ENCODE results near the gene HOXB5.
A peak's percentile ranks its signal among the peaks of the same experiment; 100 is the strongest.

The HOXB5 gene

GRCh38 chr17:48601539-48602425, 8.2 kb upstream of the HOXB5 start:
- no peak for DNase-seq (ENCODE audit: low read depth in 2 of 2)

GRCh38 chr17:48601207-48601538, 7.6 kb upstream of the HOXB5 start:
- DNase-seq (ENCODE audit: low read depth in 2 of 2) = no peak

DNA sequence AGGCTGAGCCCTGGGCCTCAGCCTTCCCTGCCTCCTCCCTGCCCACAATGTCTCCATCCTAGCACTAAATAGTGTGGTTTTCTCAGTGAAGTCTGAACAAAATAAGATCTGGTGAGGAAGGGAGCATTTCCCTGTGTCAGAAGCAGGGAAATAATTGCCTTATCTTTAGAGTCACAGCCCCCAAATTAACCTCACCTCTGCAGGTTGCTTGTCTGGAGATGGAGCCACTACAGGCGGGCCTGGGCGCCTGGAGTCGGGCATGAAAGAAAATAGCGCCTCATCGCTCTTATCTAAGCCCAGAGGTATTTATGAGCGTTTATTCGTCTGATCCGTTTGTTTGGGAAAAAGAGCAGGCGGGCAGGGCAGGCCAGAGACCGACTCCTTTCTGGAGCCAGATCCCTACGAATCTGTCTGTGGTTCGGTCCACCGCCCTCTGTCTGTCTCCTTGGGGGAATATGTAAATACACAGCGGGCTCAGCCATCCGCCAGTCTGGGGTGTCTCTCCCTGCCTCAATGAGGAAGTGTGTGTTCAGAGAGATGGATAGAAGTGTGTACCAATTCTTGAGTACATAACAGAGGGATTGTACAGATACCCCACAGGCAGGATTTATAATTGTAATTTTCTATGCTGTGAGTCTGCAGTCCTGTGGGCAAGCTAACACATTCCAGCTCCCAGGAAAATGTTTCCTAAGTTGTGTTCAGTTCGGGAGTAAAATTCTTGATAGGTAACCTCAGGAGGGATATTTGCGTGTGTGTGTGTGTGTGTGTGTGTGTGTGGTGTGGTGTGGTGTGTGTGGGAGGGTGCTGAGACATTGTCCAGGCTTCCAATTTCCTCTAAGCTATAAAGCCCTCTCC, 6.9 kb upstream of the HOXB5 start:
- DNase-seq (ENCODE audit: low read depth in 2 of 2) = no peak

DNA sequence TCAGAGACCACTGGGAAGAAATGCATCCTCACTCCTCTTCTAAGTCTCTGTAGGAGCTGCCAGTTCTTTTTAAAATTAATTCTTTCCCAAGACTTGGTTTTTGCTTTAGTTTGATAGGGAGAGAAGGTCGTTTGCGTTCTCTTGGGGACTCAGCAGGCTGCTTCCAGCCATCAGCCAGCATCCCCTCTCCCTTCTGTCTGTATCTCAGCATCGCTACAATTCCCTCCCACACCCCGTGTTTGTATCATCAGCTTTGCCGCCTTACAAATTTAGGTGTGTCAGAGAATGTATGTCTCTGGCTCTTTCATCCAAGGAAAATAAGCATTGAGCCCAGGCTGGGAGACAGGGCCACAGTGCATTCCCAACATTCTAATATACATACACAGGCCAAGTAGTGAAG, 5.8 kb upstream of the HOXB5 start:
- DNase-seq (ENCODE audit: low read depth in 2 of 2) = no peak

- DNase-seq (ENCODE audit: low read depth in 2 of 2) = no peak
These were observed 5.2 kb upstream of the HOXB5 start for GRCh38 chr17:48598736-48599135.

- no peak for DNase-seq (ENCODE audit: low read depth in 2 of 2)
These were observed 4.4 kb upstream of the HOXB5 start for GRCh38 chr17:48597778-48598631.

DNA sequence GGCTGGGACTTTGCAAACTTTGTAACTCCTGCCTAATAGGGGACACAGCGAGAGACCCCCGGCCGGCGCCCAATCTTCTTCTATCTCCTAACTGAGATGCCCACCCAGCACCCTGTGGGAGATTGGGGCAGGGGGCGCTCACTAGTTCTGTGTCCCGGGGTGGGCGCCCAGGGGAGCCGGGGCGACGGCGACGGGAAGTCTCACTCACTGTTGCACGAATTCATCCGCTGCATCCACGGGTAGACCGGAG, 3.9 kb upstream of the HOXB5 start:
- no peak for DNase-seq (ENCODE audit: low read depth in 2 of 2)

- no peak for DNase-seq (ENCODE audit: low read depth in 2 of 2)
These were observed 3.4 kb upstream of the HOXB5 start for GRCh38 chr17:48596735-48597527.

DNA sequence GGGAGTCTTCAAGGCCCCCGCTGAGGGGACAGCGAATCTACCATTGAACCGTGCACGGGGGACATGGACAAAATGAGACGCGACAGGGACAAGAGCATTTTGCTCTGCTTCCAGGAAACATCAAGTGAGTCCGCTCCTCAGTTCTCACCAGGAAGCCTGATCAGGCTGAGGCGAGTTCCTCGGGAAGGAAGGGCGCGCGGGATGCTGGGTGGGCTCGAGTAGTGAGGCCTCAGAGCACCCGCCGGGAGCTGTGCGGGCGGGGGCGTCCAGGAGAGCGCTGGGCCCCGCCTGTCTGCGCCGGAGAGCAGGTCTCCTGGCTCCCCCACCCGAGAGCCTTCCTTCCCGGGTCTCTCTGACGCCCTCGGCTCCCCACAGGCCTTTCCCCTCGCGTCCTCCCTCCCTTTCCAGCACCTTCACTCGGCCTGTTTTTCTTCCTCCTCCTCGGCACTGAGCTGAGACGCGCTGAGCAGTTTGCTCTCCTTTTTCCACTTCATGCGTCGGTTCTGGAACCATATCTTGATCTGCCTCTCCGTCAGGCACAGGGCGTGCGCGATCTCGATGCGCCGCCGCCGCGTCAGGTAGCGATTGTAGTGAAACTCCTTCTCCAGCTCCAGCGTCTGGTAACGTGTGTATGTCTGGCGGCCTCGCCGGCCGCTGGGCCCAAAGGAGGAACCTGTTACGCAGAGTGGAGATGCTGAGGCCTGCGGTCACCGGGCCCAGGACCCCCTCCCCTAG, 2.6 kb upstream of the HOXB5 start:
- no peak for DNase-seq (ENCODE audit: low read depth in 2 of 2)

DNA sequence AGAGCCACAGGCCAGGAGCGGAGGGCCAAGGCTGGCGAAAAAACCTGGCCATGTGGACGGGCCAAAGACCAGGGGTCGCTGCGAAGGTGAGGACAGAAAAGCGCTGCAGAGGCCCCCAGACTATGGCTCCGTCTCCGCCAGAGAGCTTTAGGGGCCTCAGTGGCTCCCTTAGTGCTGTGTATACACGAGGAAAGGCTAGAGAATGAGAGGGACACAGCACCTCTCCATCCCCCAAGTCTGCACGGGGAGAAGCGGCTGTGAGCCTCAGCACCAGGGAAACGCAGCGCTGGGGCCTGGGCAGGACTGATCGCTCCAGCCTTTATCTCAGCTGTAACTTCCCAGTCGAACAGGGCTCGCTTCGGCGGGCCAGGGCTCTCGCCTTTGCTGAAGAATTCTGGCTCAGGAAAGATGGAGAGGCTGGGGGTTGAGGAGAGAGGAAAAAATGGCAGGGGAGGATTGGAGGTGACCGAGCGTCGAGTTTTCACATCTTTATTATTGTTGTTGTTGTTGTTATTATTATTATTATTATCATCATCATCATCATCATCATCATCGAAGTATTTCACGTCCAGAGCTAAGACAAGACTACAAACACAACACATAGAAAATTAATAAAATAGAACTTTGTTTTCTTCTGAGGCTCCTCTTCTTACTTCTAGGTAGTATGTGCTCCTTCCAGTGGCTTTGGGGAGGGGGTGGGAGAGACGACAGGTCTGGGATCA, 1.9 kb upstream of the HOXB5 start:
- DNase-seq (ENCODE audit: low read depth in 2 of 2) = no peak

DNA sequence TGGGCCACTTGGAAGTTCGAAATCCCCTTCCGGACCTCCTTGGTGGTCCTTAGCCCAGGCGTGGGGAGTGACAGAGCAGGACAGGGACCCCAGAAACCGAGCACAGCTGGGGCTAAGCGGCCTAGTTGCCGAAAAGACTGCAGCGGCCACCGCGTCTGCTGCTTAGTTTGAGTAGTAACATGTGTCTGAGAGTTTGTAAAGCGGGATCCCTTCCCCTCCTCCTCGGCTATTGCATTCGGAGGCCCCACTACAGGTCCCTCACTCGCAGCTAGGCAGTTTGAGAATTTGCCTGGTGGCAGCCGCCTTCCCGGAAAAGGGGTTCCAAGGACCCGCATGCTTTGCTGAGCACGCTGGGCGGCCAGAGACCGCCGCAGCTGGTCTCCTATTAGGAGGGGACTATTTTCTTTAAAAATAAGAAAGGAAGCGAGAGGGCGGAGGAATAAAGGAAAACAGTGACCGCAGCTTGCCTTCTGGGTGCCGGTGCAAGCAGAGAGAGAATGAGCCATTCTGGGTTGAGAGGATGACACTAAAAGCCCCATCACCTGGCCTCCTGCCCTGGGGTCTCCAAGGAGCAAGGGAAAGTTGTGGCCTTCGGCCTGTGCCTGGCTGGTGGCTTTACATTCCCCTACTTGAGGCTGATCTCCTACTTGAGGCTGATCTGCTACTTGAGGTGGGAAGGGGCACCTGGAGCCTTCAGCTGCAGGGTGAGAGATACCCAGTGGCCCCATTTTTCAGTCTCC, 1.1 kb upstream of the HOXB5 start:
- DNase-seq (ENCODE audit: low read depth in 2 of 2) = no peak

GRCh38 chr17:48593840-48594537, 410 bp upstream of the HOXB5 start:
- peak; percentile 92 to 94 for DNase-seq (ENCODE audit: low read depth in 2 of 2)

DNA sequence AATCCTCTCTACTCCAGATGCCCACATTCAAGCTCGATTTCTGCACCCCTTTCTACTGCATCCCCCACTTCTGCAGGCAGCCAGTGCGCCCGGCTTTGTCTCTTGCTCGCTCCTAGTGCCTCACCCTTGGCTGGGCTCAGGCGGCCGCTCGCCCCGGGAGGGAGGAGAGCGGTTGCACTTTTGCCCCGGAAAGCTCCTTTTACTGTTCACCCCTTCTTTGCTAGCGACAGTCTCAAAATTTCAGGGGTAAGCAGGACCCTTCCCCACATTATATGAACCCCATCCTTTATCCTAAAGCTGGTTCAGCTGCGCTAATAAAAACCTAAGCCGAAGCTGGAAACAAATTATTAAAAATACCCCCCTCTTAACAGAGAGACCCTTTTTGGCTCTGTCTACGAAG, 1.0 kb downstream of the HOXB5 start:
- DNase-seq (ENCODE audit: low read depth in 2 of 2) = no peak

DNA sequence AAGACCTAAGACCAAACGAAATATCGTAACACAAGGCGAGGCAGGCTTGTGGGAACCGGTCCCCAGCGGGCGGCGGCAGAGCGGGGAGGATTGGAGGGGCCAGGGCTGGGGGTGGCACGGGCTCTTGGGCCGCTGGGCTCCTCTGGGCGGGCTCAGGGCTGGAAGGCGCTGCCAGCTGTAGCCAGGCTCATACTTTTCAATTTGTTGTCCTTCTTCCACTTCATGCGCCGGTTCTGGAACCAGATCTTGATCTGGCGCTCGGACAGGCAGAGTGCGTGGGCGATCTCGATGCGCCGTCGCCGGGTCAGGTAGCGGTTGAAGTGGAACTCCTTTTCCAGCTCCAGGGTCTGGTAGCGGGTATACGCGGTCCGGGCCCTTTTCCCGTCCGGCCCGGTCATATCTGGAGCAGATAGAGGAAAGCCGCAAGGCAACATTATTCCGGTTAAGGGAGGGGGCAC, 1.5 kb downstream of the HOXB5 start:
- no peak for DNase-seq (ENCODE audit: low read depth in 2 of 2)

DNA sequence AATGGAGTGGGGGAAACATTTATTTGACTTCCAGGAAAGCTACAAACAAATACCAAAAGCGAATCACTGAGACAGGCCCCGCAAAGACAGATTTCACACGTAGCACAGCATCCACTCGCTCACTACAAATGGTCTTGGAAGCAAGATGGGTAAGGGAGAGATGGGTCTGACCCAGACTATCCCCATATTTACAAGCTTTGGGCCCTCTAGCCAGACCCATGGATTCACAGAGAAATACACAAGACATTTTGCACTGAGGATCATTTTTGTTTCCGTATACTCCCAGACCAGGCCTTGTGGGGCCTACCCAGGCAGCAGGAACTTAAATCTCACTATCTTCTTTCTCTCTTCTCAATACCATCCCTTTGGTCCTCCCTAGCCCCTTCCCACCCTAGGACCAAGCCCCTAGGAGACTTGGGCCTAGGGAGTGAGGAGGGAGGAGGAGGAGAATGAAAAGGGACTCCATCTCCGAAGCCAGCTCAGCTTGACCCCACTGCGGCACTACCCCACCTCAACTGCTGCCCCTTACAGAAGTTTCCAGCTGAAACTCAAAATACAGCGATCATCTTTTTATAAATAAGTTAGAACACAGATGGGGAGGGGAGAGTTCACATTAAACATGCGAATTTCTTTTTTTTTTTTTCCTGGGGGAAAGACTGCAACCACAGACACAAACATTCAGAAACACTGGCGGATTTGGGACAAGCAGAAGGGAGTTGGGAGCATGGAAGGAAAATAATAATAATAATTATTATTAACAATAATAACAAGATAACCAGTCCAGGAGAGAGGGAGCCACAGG, 2.1 kb downstream of the HOXB5 start:
- no peak for DNase-seq (ENCODE audit: low read depth in 2 of 2)

DNA sequence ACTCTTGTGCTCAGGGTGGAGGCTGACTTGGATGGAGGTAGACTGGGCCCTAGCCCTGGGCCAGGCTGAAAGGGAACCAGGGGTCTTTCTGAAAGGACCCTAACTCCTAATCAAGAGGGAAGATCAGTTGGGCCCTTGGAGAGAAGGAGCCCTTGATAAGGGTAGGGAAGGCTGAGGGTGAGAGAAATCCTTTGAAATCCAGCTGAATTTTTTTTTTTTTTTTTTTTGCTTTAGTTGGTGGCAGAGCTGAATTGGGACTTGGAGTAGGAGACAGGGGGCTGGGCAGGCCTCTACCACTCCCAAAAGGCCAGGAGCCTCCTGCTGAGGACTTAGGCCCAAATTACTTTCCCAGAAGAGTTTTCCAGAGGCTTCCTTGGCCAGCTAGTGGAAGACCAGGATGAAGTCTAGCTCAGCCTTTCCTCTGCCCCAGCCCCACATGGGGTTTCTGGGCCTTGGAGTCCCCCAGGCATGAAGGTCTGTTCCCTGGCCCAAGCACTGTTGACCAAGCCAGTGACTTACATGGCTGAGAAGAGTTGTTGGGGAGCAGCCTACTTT, 2.9 kb downstream of the HOXB5 start:
- DNase-seq (ENCODE audit: low read depth in 2 of 2) = no peak

DNA sequence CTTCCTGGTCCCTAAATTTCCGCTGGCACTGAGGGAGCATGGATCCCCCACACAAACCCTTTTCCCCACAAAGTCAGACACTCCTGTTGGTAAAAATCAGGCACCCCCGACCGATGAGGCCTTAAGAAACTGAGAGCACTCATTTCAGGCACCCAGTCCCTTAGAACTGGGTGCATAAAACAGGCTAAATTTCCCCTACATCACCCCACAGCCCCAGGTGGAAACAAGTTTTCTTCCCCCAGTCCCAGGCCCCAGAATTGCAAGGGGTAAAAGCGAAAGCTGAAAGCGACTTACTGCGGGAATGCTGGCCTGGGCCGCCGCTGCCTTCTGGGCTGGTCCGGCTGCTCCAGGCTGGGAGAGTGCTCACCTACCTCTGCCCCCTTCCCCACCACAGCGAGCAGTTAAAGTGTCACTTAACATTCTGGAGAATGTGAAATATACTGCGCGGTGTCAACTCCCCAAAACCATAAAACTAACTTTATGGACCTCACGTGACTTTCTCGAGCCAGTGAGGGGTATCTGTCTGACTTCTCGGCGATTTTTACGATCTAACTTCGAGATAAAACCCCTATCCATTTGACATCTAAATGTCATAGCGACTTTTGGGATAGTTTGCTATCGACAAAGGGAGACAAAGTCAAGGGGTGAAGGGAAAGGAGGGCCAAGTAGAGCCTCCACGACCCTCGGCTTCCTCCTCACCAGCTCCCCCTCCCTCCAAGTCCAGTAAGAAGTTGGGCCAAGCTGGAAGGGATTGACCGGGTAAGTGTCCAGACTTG, 3.6 kb downstream of the HOXB5 start, which contains the start of gene HOXB3:
Gene HOXB3 (minus strand): TSS at position 411 of the 776 bp plus-strand sequence. CDS start 37,767 bp downstream, outside the sequence.
- DNase-seq (ENCODE audit: low read depth in 2 of 2) = no peak

Data from fibroblast of skin of left biceps (primary cell).